ENCODE measurements around the gene ABHD11.

- TF ChIP-seq CTCF (conservative IDR thresholded peaks at IDR 0.05) (no peak), EZH2 (IDR thresholded peaks at IDR 0.05; ENCODE audit: low read depth) (no peak)
Measured at GRCh38 chr7:73758581-73759138, 20.1 kb upstream of the ABHD11 start.

Measured in PC-9 (cell line).